Heart right ventricle (tissue), 16 donors: ENCODE results near the gene CACNA2D2. TPM values are rescaled to one million over a fixed set of nuclear protein-coding genes. Genes with fewer than 3 reads are reported as not detected.
A peak's percentile ranks its signal among the peaks of the same experiment; 100 is the strongest.

Source experiments
- ATAC-seq, 8 donors: fragments of 200-7000 bp; cut with Tn5 transposase; one replicate each; pipeline ENCODE4 v1.9.1; 2020; ENCODE audit warnings: mild to moderate bottlenecking in 8 of 8, moderate library complexity in 8 of 8, moderate number of reproducible peaks in 1 of 8
- DNase-seq, 2 donors: peaks; one replicate each; pipeline ENCODE4 v3.0.0-alpha.2; 2020
- H3K27ac ChIP-seq, 10 donors: fragments of 200-600 bp; sonication (generic) in 2 of 10; one replicate each; pipeline versions ENCODE4 v1.5.0 to v1.8.0; 2020 to 2022; ENCODE audit warnings: mild to moderate bottlenecking in 3 of 10
- H3K27me3 ChIP-seq, 7 donors: fragments of 200-600 bp; one replicate each; pipeline ENCODE4 v1.8.0; 2021 to 2022; ENCODE audit warnings: mild to moderate bottlenecking in 2 of 7
- H3K36me3 ChIP-seq, 9 donors: fragments of 200-600 bp; sonication (generic) in 1 of 9; one replicate each; pipeline versions ENCODE4 v1.5.0 to v1.8.0; 2020 to 2022; ENCODE audit warnings: mild to moderate bottlenecking in 2 of 9
- H3K4me1 ChIP-seq, 9 donors: fragments of 200-600 bp; sonication (generic) in 1 of 9; one replicate each; pipeline versions ENCODE4 v1.5.0 to v1.8.0; 2020 to 2022; ENCODE audit warnings: mild to moderate bottlenecking in 4 of 9
- H3K4me3 ChIP-seq, 10 donors: fragments of 200-600 bp; sonication (generic) in 2 of 10; one replicate each; pipeline versions ENCODE4 v1.5.0 to v1.8.0; 2020 to 2022; ENCODE audit warnings: mild to moderate bottlenecking in 7 of 10, moderate library complexity in 2 of 10
- H3K9me3 ChIP-seq, 11 donors: fragments of 200-600 bp in 10 of 11; sonication (generic) in 2 of 11; one replicate each; pipeline versions ENCODE4 v1.5.0 to v1.8.0; 2013 to 2022; ENCODE audit warnings: mild to moderate bottlenecking in 2 of 11, control low read depth in 1 of 11, moderate library complexity in 1 of 11
- WGBS, 2 donors: extraction: QIAGEN DNeasy Blood & Tissue Kit; methylation state at CpG; one replicate each; pipeline ENCODE4 v1.1.7; 2013; ENCODE audit warnings: inconsistent platforms in 1 of 2; 5-methylcytosine and 5-hydroxymethylcytosine counted together
- intact Hi-C, 10 donors: fragments of 100-400 bp; cut with DNase I; formaldehyde crosslinking; loops; one replicate each; pipeline versions ENCODE4 v1.11.1 to v1.14.2; 2022
- polyA plus RNA-seq, 2 donors: library from polyadenylated mRNA; stranded (reverse); fragments of 200-250 nt; gene quantifications; one replicate each; pipeline ENCODE4 v1.2.3, GENCODE V29; 2013
- total RNA-seq, 10 donors: library from RNA; stranded (reverse); fragmentation: NEBNext Ultra II Directional in 3 of 10; extraction: Animal tissue kit (Norgen Biotek cat#: 25700) in 3 of 10; gene quantifications; one replicate each; pipeline versions ENCODE4 v1.2.1 to v1.2.4, GENCODE V29; 2021 to 2023
- TF ChIP-seq, protein P1 (sequence below), 9 donors: fragments of 200-600 bp; sonication (generic) in 2 of 9; IDR thresholded peaks; one replicate each; pipeline versions ENCODE4 v1.5.0 to v1.8.0; 2021 to 2022; ENCODE audit warnings: antibody characterized with exemption in 9 of 9, mild to moderate bottlenecking in 5 of 9, moderate library complexity in 1 of 9
- donor health status: Arrhythmogenic right ventricular cardiomyopathy.
- donor health status: ischemic (EF 13 %, LVEDD 7.1; RV severe dilation, severe dysfunction).
- donor health status: healthy with polysubstance abuse.
- donor health status: DM: no; HTN: yes; CAD: no.
- donor health status: DM: no; HTN: no; CAD: no.
- donor health status: ischemic (EF 25% LVEDD 6.9; RV normal size, moderate dysfunction).
- donor health status: ischemic (EF 25% LVEDD 5.7; RV mildly dilated, moderate dysfunction).
- donor health status: healthy.
- donor health status: DM: yes; HTN: yes; CAD: no.
- donor health status: Ischemic cardiomyopathy.
- donor health status: ischemic (EF 35%, LVEDD 5.7; RV mildly dilated, moderate dysfunction).
- donor health status: nonischemic (EF 11% LVEDD 7.7; RV severe dilation, severe dysfunction).
- donor health status: DM: yes; HTN: yes; CAD: no.
- donor health status: PGD.
- donor health status: ischemic (EF 29% LVEDD 5.4; RV normal size, mild dysfunction).
- donor health status: nonischemic (EF 23%, LVEDD 6.1; RV moderate dilation, normal function).

The CACNA2D2 gene
- total and polyA plus RNA-seq, 12 donors = 0.42 to 3.9 (median 2.4) TPM

DNA sequence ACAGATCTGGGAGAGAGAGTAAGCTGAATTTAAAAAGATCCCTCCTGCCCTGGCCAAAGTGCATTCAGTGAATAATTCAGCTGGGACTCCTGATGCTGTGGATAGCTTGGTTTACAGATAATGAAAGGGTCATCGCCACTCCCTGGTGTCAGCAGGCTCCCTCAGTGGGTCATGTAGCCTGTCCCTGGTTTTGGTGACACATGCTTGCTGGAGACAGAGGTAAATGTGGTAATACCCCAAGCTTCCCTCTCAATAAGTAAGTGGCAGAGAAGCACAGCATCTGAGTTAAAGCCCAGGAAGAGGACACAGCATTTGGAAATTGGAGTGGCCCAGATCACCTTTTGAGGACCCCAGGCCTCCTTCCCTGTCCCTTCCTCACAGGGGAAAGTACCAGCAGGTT lies 146.0 kb downstream of the CACNA2D2 start:
- 45 to 58% methylated on average over 1 of the region's 1 CpG for WGBS, 2 donors
- peak overlapping the region; percentile 76 to 100 (median 91) for H3K4me3 ChIP-seq
- TF ChIP-seq, protein P1, sequence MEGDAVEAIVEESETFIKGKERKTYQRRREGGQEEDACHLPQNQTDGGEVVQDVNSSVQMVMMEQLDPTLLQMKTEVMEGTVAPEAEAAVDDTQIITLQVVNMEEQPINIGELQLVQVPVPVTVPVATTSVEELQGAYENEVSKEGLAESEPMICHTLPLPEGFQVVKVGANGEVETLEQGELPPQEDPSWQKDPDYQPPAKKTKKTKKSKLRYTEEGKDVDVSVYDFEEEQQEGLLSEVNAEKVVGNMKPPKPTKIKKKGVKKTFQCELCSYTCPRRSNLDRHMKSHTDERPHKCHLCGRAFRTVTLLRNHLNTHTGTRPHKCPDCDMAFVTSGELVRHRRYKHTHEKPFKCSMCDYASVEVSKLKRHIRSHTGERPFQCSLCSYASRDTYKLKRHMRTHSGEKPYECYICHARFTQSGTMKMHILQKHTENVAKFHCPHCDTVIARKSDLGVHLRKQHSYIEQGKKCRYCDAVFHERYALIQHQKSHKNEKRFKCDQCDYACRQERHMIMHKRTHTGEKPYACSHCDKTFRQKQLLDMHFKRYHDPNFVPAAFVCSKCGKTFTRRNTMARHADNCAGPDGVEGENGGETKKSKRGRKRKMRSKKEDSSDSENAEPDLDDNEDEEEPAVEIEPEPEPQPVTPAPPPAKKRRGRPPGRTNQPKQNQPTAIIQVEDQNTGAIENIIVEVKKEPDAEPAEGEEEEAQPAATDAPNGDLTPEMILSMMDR (IDR thresholded peaks at IDR 0.05) = no peak
- H3K27ac ChIP-seq = peak overlapping the region in 7 of 10 donors; percentile 31 to 98 (median 96)
- H3K36me3 ChIP-seq = peaks cover 0 to 58% (median 23%) of the 10 kb centered on the region in 9 donors
- no peaks in the 10 kb centered on the region for H3K9me3 ChIP-seq
- DNase-seq (no peak), ATAC-seq (no peak)
- peaks cover 28 to 55% (median 42%) of the 10 kb centered on the region in 9 donors for H3K4me1 ChIP-seq
- H3K27me3 ChIP-seq = no peaks in the 10 kb centered on the region
- intact Hi-C loops = loop anchor here in 1 of 10 donors (5.0 kb wide), 1 partner anchor 255 kb away; the partner anchor contains the start of gene CISH

DNA sequence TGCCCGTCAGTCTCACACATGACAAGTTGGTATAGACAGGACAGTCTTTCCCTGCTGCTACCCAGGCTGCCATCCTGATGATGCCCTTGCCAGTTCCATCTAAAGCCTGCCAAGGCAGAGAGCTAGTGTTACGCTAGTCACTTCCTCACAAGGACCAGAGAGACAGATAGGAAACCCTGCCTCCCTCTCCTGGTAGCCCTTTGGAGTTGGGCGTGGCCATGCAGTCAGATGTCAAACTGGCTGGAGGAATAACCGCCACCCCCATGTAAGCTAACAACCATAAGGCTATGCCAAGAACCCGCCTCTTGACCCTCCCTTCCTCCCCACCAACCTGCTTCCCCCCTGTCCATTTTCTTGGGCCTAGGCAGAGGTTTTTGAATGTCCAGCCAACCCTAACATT lies 146.9 kb downstream of the CACNA2D2 start:
- WGBS, 2 donors = 34 to 37% methylated on average over 5 of the region's 5 CpGs
- DNase-seq (peak in 1 of 2 donors; percentile 61), ATAC-seq (peak in 7 of 8 donors; percentile 4 to 36 (median 17))
- peaks cover 0 to 60% (median 23%) of the 10 kb centered on the region in 9 donors for H3K36me3 ChIP-seq
- H3K4me3 ChIP-seq = peak overlapping the region in 9 of 10 donors; percentile 20 to 100 (median 90)
- H3K4me1 ChIP-seq = peaks cover 30 to 61% (median 46%) of the 10 kb centered on the region in 9 donors
- TF ChIP-seq, protein P1 (IDR thresholded peaks at IDR 0.05) = no peak
- no peaks in the 10 kb centered on the region for H3K9me3 ChIP-seq
- peak overlapping the region in 8 of 10 donors; percentile 13 to 97 (median 50) for H3K27ac ChIP-seq
- H3K27me3 ChIP-seq = no peaks in the 10 kb centered on the region
- intact Hi-C loops = loop anchor here in 1 of 10 donors (5.0 kb wide), 1 partner anchor 256 kb away; the partner anchor contains the start of gene CISH

DNA sequence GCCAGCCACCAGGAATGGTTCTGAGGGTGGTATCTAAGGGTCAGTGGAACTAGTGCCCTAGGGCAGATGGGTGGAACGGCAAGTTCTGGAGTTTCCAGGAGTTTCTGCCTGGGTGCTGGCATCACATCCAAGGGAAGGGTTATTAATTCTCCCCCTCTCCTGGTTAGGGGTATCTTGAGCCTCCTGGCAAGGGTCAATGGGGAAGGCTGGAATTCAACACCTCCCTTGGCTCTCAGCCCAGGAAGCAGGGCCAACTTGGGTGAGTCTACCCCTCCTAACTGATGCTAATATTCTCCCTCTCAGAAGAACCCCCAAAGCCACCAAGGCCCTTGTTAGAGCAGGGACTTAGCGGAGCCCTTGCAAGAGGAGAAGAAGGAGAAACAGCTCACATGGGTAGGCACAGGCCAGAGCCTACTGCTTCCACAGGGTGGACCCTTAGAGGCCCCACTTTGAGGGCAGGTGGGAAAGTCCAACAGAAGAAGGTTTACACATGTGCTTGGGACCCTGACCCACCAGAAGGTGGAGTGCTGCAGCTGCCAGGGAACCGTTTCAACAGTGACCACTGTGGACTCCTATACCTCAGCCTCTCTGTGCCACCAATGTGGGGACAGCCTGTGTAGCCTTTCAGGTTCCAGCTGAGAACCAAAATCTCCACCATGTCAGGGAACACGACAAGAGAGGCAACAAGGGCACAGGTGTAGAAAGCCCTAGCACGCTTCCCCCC lies 147.4 kb downstream of the CACNA2D2 start:
- H3K27me3 ChIP-seq = no peaks in the 10 kb centered on the region
- H3K4me3 ChIP-seq = peak overlapping the region in 8 of 10 donors; percentile 20 to 98 (median 90)
- ATAC-seq (no peak), DNase-seq (no peak)
- TF ChIP-seq, protein P1 (IDR thresholded peaks at IDR 0.05) = no peak
- H3K27ac ChIP-seq = peak overlapping the region in 7 of 10 donors; percentile 31 to 97 (median 49)
- 48 to 54% methylated on average over 5 of the region's 5 CpGs for WGBS, 2 donors
- H3K4me1 ChIP-seq = peaks cover 35 to 67% (median 52%) of the 10 kb centered on the region in 9 donors
- intact Hi-C loops = loop anchor here in 1 of 10 donors (5.0 kb wide), 1 partner anchor 256 kb away; the partner anchor contains the start of gene CISH
- no peaks in the 10 kb centered on the region for H3K9me3 ChIP-seq
- H3K36me3 ChIP-seq = peaks cover 0 to 60% (median 23%) of the 10 kb centered on the region in 9 donors

DNA sequence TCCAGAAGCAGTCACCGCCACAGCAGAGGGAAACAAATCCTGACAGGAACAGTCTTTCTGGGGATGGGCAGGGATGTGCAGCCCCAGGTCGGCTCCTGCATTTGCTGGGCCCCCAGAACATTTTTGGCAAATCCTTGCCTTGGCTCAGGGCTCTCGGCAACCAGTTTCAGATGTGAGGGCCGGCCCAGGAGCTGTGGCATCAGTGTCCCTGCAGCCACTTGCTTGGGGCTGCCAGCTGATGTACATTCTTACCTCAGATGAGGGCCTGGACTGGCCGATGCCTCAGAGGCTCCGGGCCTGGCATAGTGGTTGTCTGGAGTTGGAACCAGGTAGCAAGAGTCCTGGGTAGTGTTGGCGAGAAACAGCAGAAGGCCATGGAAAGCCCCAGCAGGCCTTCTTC lies 148.6 kb downstream of the CACNA2D2 start:
- WGBS, 2 donors = 87 to 94% methylated on average over 7 of the region's 7 CpGs
- Histone ChIP-seq H3K27ac (peak overlapping the region in 1 of 10 donors; percentile 11), H3K9me3 (no peaks in the 10 kb centered on the region), H3K4me1 (peaks cover 38 to 72% (median 59%) of the 10 kb centered on the region in 9 donors), H3K27me3 (no peaks in the 10 kb centered on the region), H3K4me3 (no peak overlapping the region), H3K36me3 (peaks cover 0 to 60% (median 23%) of the 10 kb centered on the region in 9 donors)
- DNase-seq (no peak), ATAC-seq (no peak)
- intact Hi-C loops = loop anchor here in 3 of 10 donors (5.0 kb wide), 2 partner anchors 187 to 257 kb away; partner anchors contain the start of gene CISH (in 2 of the 3)
- TF ChIP-seq, protein P1 (IDR thresholded peaks at IDR 0.05) = no peak
